GM12878 (cell line): Measurements from ENCODE around the gene XG.

Experiments used
- CBFB ChIP-seq: IDR thresholded peaks from 2 replicates; pipeline ENCODE4 v1.6.1; 2016; ENCODE audit warnings: antibody characterized with exemption, low read depth
- CTCF ChIP-seq, 3 experiments: IDR thresholded peaks in 2 of 3; conservative IDR thresholded peaks in 1 of 3; 2 replicates each; pipeline ENCODE4 v1.5.1; 2011; ENCODE audit warnings: low read depth in 3 of 3, low read length in 3 of 3, mild to moderate bottlenecking in 3 of 3, control low read depth in 2 of 3, moderate library complexity in 2 of 3, inconsistent platforms in 1 of 3, mixed read lengths in 1 of 3; ENCODE audit not compliant: control insufficient read depth in 2 of 3, insufficient read depth in 1 of 3; ENCODE audit errors: extremely low read depth in 1 of 3
- CUX1 ChIP-seq: IDR thresholded peaks from 2 replicates; pipeline ENCODE4 v1.6.1; 2012; ENCODE audit warnings: improper control_type of control experiment, low read depth, low read length; ENCODE audit not compliant: insufficient replicate concordance
- ELK1 ChIP-seq: IDR thresholded peaks from 2 replicates; pipeline ENCODE4 v1.6.1; 2012; ENCODE audit warnings: low read depth, low read length, improper control_type of control experiment
- GABPA ChIP-seq: IDR thresholded peaks from 2 replicates; pipeline ENCODE4 v1.6.1; 2014; ENCODE audit warnings: antibody characterized with exemption, low read depth, mild to moderate bottlenecking, inconsistent platforms
- NR2C2 ChIP-seq: IDR thresholded peaks from 2 replicates; pipeline ENCODE4 v1.6.1; 2011; ENCODE audit warnings: borderline replicate concordance, low read depth; ENCODE audit not compliant: control insufficient read depth, insufficient read length
- POLR2A ChIP-seq: IDR thresholded peaks from 2 replicates; pipeline ENCODE4 v1.6.1; 2011; ENCODE audit warnings: low read depth, mild to moderate bottlenecking, low read length
- REST ChIP-seq: IDR thresholded peaks from 2 replicates; pipeline ENCODE4 v1.6.1; 2012; ENCODE audit warnings: mild to moderate bottlenecking, low read depth, low read length
- SMARCA5 ChIP-seq: fragments of 450-650 bp; IDR thresholded peaks from 2 replicates; pipeline ENCODE4 v1.6.1; 2017; ENCODE audit warnings: mild to moderate bottlenecking

GRCh38 chrX:2824886-2825285, 73.0 kb downstream of the XG start:
- TF ChIP-seq NR2C2, result no peak
- no peak for TF ChIP-seq CUX1
- TF ChIP-seq GABPA, result no peak
- TF ChIP-seq CTCF (IDR thresholded peaks at IDR 0.05 in 2 of 3, conservative IDR thresholded peaks at IDR 0.05 in 1 of 3; ENCODE audit: control insufficient read depth in 2 of 3, extremely low read depth in 1 of 3, insufficient read depth in 1 of 3, low read depth in 3 of 3, low read length in 3 of 3), result no peak
- TF ChIP-seq ELK1, result no peak
- no peak for TF ChIP-seq REST
- no peak for TF ChIP-seq CBFB
- TF ChIP-seq SMARCA5, result no peak
- TF ChIP-seq POLR2A, result no peak
